HFFc6 (cell line): ENCODE results near the gene GPR55. TPM values are rescaled to one million over a fixed set of nuclear protein-coding genes. Genes with fewer than 3 reads are reported as not detected.

Experiments used
- DNase-seq: peaks from one replicate; pipeline ENCODE4 v3.0.0-alpha.2; 2018
- H3K27ac Mint-ChIP-seq: 2 replicates; pipeline ENCODE4 v1.8.0; 2020; ENCODE audit warnings: mild to moderate bottlenecking, mixed read lengths
- H3K27me3 Mint-ChIP-seq: 2 replicates; pipeline ENCODE4 v1.8.0; 2021; ENCODE audit warnings: mild to moderate bottlenecking, moderate library complexity, mixed read lengths; ENCODE audit not compliant: insufficient read depth
- H3K36me3 Mint-ChIP-seq: 2 replicates; pipeline ENCODE4 v1.8.0; 2021; ENCODE audit warnings: low read depth, mixed read lengths
- H3K4me1 Mint-ChIP-seq: 2 replicates; pipeline ENCODE4 v1.8.0; 2020; ENCODE audit warnings: low read depth, mixed read lengths
- H3K4me3 Mint-ChIP-seq: 2 replicates; pipeline ENCODE4 v1.8.0; 2020; ENCODE audit warnings: mild to moderate bottlenecking, moderate library complexity, mixed read lengths
- H3K9me3 Mint-ChIP-seq: 2 replicates; pipeline ENCODE4 v1.8.0; 2020; ENCODE audit warnings: mild to moderate bottlenecking, mixed read lengths
- CTCF ChIP-seq: fragments of 200-600 bp; sonication (generic); IDR thresholded peaks from 2 replicates; pipeline ENCODE4 v1.5.0; 2021; ENCODE audit warnings: antibody characterized with exemption, mild to moderate bottlenecking
- total RNA-seq, 6 experiments: library from RNA; stranded (reverse); fragmentation: NEBNext Ultra II Directional; extraction: Animal tissue kit (Norgen Biotek cat#: 25700); gene quantifications; 2 replicates in 1 of 6; 3 replicates in 5 of 6; pipeline ENCODE4 v1.2.3, GENCODE V29; 2021

Gene GPR55
- total RNA-seq, 6 experiments from 2014 or later = not detected

GRCh38 chr2:230933521-230934180 is 8.6 kb upstream of the GPR55 start:
- H3K27ac Mint-ChIP-seq = no peak overlapping the region
- no peak for DNase-seq
- H3K27me3 Mint-ChIP-seq = peaks cover 24% of the 10 kb centered on the region
- TF ChIP-seq CTCF = no peak
- H3K4me3 Mint-ChIP-seq = no peak overlapping the region
- peaks cover 9% of the 10 kb centered on the region for H3K4me1 Mint-ChIP-seq
- peaks cover 20% of the 10 kb centered on the region for H3K9me3 Mint-ChIP-seq
- no peaks in the 10 kb centered on the region for H3K36me3 Mint-ChIP-seq

- peaks cover 20% of the 10 kb centered on the region for H3K9me3 Mint-ChIP-seq
- no peak for TF ChIP-seq CTCF
- no peaks in the 10 kb centered on the region for H3K36me3 Mint-ChIP-seq
- peaks cover 9% of the 10 kb centered on the region for H3K4me1 Mint-ChIP-seq
- no peak overlapping the region for H3K4me3 Mint-ChIP-seq
- peaks cover 30% of the 10 kb centered on the region for H3K27me3 Mint-ChIP-seq
- no peak overlapping the region for H3K27ac Mint-ChIP-seq
- peak; percentile 5 for DNase-seq
These were observed 7.8 kb upstream of the GPR55 start for GRCh38 chr2:230932556-230933511.

GRCh38 chr2:230931556-230932231 is 6.7 kb upstream of the GPR55 start:
- Mint-ChIP-seq H3K4me3 (no peak overlapping the region), H3K4me1 (peaks cover 9% of the 10 kb centered on the region), H3K27ac (no peak overlapping the region), H3K9me3 (peaks cover 9% of the 10 kb centered on the region; the same call in 1 of the 2 replicates), H3K36me3 (no peaks in the 10 kb centered on the region), H3K27me3 (peaks cover 31% of the 10 kb centered on the region)
- DNase-seq = no peak
- TF ChIP-seq CTCF = no peak

DNA sequence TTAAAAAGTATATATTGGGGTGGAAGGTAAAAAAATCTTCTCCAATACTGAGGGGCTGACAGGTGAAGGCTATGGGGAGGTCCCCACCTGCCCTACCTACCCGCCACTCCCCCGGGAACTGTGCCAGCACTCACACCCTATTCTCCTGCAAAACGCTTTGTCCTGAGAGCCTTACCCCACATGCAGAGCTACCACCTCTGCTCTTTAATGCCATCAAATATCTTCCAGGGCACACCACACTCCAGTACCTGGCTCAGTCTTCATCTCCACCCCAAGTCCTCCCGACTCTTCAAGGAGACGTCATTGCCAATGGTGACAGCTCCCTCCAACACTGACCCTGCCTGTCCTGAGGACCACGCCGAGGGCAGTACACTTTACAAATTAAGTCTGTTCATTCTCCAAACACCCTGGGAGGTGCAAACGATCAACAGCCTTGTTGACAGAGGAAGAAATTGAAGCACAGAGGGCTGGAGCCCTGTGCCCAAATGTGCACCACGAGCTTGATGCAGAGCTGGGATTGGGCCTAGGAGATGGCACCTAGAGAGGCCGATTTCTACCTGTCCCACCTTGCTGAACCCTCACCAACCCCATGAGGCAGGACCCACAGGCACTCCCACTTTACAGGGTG is 6.0 kb upstream of the GPR55 start:
- Mint-ChIP-seq H3K4me1 (peaks cover 9% of the 10 kb centered on the region), H3K27me3 (peaks cover 29% of the 10 kb centered on the region), H3K4me3 (no peak overlapping the region), H3K9me3 (peaks cover 5% of the 10 kb centered on the region; the same call in 1 of the 2 replicates), H3K36me3 (no peaks in the 10 kb centered on the region), H3K27ac (no peak overlapping the region)
- TF ChIP-seq CTCF = no peak
- DNase-seq = no peak

- Mint-ChIP-seq H3K36me3 (no peaks in the 10 kb centered on the region), H3K9me3 (no peaks in the 10 kb centered on the region), H3K27me3 (peaks cover 35% of the 10 kb centered on the region)
These were observed 5.2 kb upstream of the GPR55 start for GRCh38 chr2:230930149-230930780.

More at GRCh38 chr2:230930149-230930780, 5.2 kb upstream of the GPR55 start:
- H3K27ac Mint-ChIP-seq = no peak overlapping the region
- H3K4me3 Mint-ChIP-seq = no peak overlapping the region
- H3K4me1 Mint-ChIP-seq = peaks cover 9% of the 10 kb centered on the region
- no peak for TF ChIP-seq CTCF
- no peak for DNase-seq
